Uterus (tissue), 4 donors: ENCODE data around the gene CGB2. TPM values are rescaled to one million over a fixed set of nuclear protein-coding genes. Genes with fewer than 3 reads are reported as not detected.

ENCODE experiments used
- DNase-seq, 2 donors: peaks; one replicate each; pipeline ENCODE4 v3.0.0-alpha.2; 2019 to 2020
- H3K27ac ChIP-seq, 2 donors: fragments of 200-600 bp; sonication (generic); 1 replicate in 1 of 2; 2 replicates in 1 of 2; pipeline ENCODE4 v1.5.1; 2016 to 2018
- H3K27me3 ChIP-seq, 2 donors: fragments of 200-600 bp; sonication (generic); one replicate each; pipeline ENCODE4 v1.5.1; 2018 to 2019; ENCODE audit warnings: control low read depth in 1 of 2
- H3K36me3 ChIP-seq, 2 donors: fragments of 200-600 bp; sonication (generic); one replicate each; pipeline ENCODE4 v1.5.1; 2019; ENCODE audit warnings: control low read depth in 1 of 2
- H3K4me1 ChIP-seq, 2 donors: fragments of 200-600 bp; sonication (generic); one replicate each; pipeline ENCODE4 v1.5.1; 2018 to 2019; ENCODE audit warnings: control low read depth in 1 of 2
- H3K4me3 ChIP-seq, 2 donors: fragments of 200-600 bp; sonication (generic); 1 replicate in 1 of 2; 2 replicates in 1 of 2; pipeline ENCODE4 v1.5.1; 2018 to 2019; ENCODE audit warnings: mild to moderate bottlenecking in 1 of 2
- H3K9me3 ChIP-seq, 2 donors: fragments of 200-600 bp; sonication (generic); one replicate each; pipeline ENCODE4 v1.5.1; 2019; ENCODE audit warnings: control low read depth in 1 of 2
- POLR2A ChIP-seq, 2 donors: fragments of 450-650 bp; IDR thresholded peaks; one replicate each; pipeline ENCODE4 v1.6.1; 2016; ENCODE audit warnings: antibody characterized with exemption in 2 of 2, mild to moderate bottlenecking in 1 of 2, moderate library complexity in 1 of 2
- intact Hi-C: fragments of 100-400 bp; cut with DNase I; formaldehyde crosslinking; loops from one replicate; pipeline ENCODE4 v1.15.1; 2023; ENCODE audit warnings: low total_unique reads
- total RNA-seq, 4 donors: library from RNA; depleted of rRNA in 3 of 4; stranded (reverse); fragments of >200 nt in 3 of 4; gene quantifications; one replicate each; pipeline versions ENCODE4 v1.1.0 to v1.2.4, GENCODE V29; 2014 to 2023
- TF ChIP-seq, protein P1 (sequence below), 4 experiments: fragments of 200-600 bp in 2 of 4; fragments of 450-650 bp in 2 of 4; sonication (generic) in 2 of 4; IDR thresholded peaks; one replicate each; pipeline ENCODE4 v1.5.1; 2016 to 2019; ENCODE audit warnings: antibody characterized with exemption in 4 of 4, mild to moderate bottlenecking in 2 of 4, moderate library complexity in 1 of 4
- donor health status: DM: yes; HTN: yes; CAD: no.

CGB2 gene
- total RNA-seq, 4 donors from 2014 or later, result not detected

DNA sequence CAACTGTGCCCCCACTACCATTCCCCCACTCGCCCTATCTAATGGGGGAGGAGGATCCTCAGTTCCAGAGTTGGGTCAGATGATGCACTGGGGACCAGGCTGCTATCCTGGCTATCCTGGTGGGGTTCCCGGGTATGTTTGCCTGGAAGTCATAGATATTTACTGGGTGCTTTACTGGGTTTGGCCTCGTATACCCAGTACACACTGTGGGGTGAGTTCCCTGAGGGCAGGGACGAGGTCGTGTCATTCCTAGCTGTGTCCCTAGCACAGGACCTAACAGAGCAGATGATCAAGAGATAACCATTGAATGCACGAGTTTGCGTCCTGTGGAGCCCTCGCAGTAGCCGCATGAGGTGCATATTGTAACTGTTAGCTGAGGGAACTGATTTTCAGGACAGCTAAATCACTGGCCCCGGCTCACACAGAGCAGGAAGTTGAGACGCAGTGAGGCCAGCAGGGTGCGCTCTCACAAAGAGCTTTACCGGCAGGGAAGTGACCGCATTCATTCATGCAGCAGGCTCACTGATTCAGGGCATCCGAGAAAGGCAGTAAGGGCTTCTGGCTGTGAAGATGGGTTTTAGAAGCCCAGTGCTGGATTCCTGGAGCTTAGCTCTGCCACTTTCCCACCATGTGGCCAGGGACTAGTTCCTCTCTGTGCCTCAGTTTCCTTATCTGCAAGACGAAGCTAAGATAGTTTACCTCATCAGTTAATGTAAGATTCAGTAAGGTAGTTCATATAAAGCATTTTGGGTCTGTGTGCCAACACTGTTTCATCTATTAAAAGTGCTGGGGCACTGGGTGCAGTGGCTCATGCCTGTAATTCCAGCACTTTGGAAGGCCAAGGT, 32.0 kb upstream of the CGB2 start:
- no peak for DNase-seq
- H3K27ac ChIP-seq, result no peak overlapping the region
- no peak for TF ChIP-seq POLR2A (IDR thresholded peaks at IDR 0.05)
- TF ChIP-seq, protein P1, sequence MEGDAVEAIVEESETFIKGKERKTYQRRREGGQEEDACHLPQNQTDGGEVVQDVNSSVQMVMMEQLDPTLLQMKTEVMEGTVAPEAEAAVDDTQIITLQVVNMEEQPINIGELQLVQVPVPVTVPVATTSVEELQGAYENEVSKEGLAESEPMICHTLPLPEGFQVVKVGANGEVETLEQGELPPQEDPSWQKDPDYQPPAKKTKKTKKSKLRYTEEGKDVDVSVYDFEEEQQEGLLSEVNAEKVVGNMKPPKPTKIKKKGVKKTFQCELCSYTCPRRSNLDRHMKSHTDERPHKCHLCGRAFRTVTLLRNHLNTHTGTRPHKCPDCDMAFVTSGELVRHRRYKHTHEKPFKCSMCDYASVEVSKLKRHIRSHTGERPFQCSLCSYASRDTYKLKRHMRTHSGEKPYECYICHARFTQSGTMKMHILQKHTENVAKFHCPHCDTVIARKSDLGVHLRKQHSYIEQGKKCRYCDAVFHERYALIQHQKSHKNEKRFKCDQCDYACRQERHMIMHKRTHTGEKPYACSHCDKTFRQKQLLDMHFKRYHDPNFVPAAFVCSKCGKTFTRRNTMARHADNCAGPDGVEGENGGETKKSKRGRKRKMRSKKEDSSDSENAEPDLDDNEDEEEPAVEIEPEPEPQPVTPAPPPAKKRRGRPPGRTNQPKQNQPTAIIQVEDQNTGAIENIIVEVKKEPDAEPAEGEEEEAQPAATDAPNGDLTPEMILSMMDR (IDR thresholded peaks at IDR 0.05), result peak; percentile 11 to 31 (median 24)
- H3K36me3 ChIP-seq, result no peaks in the 10 kb centered on the region
- intact Hi-C loops, result no loop called here
- no peaks in the 10 kb centered on the region for H3K9me3 ChIP-seq
- H3K4me1 ChIP-seq, result peaks cover 0 to 4% of the 10 kb centered on the region in 2 donors
- H3K27me3 ChIP-seq, result no peaks in the 10 kb centered on the region
- H3K4me3 ChIP-seq, result no peak overlapping the region

DNA sequence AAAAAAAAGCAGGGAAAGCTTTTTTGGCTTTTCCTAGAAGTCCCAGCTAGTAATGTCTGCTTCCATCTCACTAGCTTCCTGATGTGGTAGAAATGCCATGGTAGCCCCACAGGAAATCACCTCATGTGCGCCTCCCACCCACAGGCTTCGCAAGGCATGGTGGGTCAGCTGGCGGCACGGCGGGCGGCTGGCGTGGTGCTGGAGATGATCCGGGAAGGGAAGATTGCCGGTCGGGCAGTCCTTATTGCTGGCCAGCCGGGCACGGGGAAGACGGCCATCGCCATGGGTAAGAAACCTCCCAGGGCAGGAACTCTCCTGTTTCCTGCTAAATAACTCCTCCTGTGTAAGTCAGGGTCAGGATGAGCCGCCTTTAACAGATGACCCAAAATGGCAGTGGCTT, 27.6 kb upstream of the CGB2 start:
- H3K9me3 ChIP-seq, result no peaks in the 10 kb centered on the region
- no peaks in the 10 kb centered on the region for H3K36me3 ChIP-seq
- no peaks in the 10 kb centered on the region for H3K4me1 ChIP-seq
- DNase-seq, result no peak
- intact Hi-C loops, result no loop called here
- TF ChIP-seq, protein P1 (IDR thresholded peaks at IDR 0.05), result no peak
- TF ChIP-seq POLR2A (IDR thresholded peaks at IDR 0.05), result no peak
- H3K27me3 ChIP-seq, result no peaks in the 10 kb centered on the region
- H3K4me3 ChIP-seq, result no peak overlapping the region
- H3K27ac ChIP-seq, result no peak overlapping the region

DNA sequence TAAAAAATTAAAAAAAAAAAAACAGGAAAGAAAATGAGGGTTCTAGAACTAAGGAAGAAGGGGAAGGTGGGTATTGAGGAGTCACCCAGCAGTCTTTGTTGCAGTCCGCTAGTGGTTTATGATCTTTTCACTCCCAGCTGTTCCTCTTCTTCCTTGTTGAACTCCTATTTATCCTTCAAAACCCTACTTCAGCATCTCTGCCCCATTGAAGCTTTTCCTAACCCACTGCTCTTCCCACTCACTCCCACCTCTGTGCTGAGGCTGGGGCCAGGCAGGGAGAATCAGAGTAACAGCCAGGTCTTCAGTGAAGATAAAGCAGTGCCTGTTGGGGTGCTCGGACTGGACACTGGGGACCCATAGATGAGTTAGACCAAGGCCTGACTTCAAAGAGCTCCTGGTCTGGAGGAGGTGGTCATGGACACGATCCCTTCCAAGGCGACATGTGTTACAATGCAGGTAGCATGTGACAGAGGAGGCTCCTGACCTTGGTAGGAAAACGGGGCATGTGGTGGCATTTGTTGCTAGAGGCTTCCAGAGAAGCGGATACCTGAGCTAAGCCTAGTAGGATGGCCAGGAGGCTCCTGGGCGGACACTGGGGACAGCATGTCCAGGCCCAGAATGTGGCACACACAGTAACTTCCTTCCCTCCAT, 26.6 kb upstream of the CGB2 start:
- intact Hi-C loops, result no loop called here
- no peaks in the 10 kb centered on the region for H3K27me3 ChIP-seq
- no peak overlapping the region for H3K4me3 ChIP-seq
- H3K27ac ChIP-seq, result no peak overlapping the region
- no peaks in the 10 kb centered on the region for H3K4me1 ChIP-seq
- no peak for TF ChIP-seq POLR2A (IDR thresholded peaks at IDR 0.05)
- TF ChIP-seq, protein P1 (IDR thresholded peaks at IDR 0.05), result no peak
- H3K9me3 ChIP-seq, result no peaks in the 10 kb centered on the region
- H3K36me3 ChIP-seq, result no peaks in the 10 kb centered on the region
- DNase-seq, result no peak

DNA sequence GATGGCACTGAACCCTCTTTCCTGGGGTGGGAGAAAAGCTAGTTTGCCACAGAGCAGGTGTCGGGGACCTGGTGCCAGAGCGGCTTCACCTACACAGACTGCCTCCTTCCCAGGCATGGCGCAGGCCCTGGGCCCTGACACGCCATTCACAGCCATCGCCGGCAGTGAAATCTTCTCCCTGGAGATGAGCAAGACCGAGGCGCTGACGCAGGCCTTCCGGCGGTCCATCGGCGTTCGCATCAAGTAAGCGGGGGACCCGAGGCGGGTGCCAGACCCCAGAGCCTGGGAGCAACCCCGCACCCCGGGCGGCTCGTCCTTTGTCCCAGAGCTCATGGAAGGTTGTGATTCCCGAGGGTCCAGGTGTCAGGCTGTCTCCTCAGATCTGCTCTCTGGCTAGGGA, 24.8 kb upstream of the CGB2 start:
- Histone ChIP-seq H3K4me3 (no peak overlapping the region), H3K4me1 (no peaks in the 10 kb centered on the region), H3K27ac (no peak overlapping the region), H3K36me3 (no peaks in the 10 kb centered on the region), H3K27me3 (no peaks in the 10 kb centered on the region), H3K9me3 (no peaks in the 10 kb centered on the region)
- intact Hi-C loops, result no loop called here
- TF ChIP-seq, protein P1 (IDR thresholded peaks at IDR 0.05), result no peak
- TF ChIP-seq POLR2A (IDR thresholded peaks at IDR 0.05), result no peak
- no peak for DNase-seq

DNA sequence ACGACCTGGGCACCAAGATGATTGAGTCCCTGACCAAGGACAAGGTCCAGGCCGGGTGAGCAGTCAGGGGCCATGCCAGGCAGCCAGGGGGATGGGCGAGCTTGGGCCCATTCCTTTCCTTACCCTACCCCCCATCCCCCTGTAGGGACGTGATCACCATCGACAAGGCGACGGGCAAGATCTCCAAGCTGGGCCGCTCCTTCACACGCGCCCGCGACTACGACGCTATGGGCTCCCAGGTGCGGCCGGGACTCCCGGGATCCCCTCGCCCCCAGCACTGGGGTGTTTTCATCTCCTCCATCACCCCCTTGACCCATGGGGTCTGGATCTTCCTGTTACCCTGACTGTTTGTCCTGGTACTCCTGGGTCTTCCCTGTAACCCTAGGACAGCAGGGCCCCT, 21.9 kb upstream of the CGB2 start:
- no peak for DNase-seq
- intact Hi-C loops, result no loop called here
- Histone ChIP-seq H3K9me3 (no peaks in the 10 kb centered on the region), H3K4me3 (no peak overlapping the region), H3K36me3 (no peaks in the 10 kb centered on the region), H3K27me3 (no peaks in the 10 kb centered on the region), H3K4me1 (no peaks in the 10 kb centered on the region), H3K27ac (no peak overlapping the region)
- no peak for TF ChIP-seq POLR2A (IDR thresholded peaks at IDR 0.05)
- TF ChIP-seq, protein P1 (IDR thresholded peaks at IDR 0.05), result no peak
